WTC11 (cell line): Measurements from ENCODE around the gene ERC2.

Experiments used
- ATF2 ChIP-seq: sonication (generic); formaldehyde crosslinking; IDR thresholded peaks from 2 replicates; pipeline ENCODE4 v1.8.1; 2022; ENCODE audit warnings: low read depth, missing genetic modification reagents, borderline replicate concordance
- ATF6 ChIP-seq: sonication (generic); formaldehyde crosslinking; IDR thresholded peaks from 2 replicates; pipeline ENCODE4 v1.8.1; 2023; ENCODE audit warnings: mild to moderate bottlenecking, missing genetic modification reagents
- CREB1 ChIP-seq: sonication (generic); formaldehyde crosslinking; IDR thresholded peaks from 2 replicates; pipeline ENCODE4 v1.8.0; 2023; ENCODE audit warnings: mild to moderate bottlenecking, missing genetic modification reagents
- CTCF ChIP-seq: fragments of 200-600 bp; IDR thresholded peaks from 2 replicates; pipeline ENCODE4 v1.8.0; 2022; ENCODE audit warnings: antibody characterized with exemption
- ESRRA ChIP-seq: sonication (generic); formaldehyde crosslinking; IDR thresholded peaks from 2 replicates; pipeline ENCODE4 v1.8.1; 2022; ENCODE audit warnings: mild to moderate bottlenecking, missing genetic modification reagents, borderline replicate concordance
- JUN ChIP-seq: sonication (generic); formaldehyde crosslinking; IDR thresholded peaks from 2 replicates; pipeline ENCODE4 v1.8.0; 2023; ENCODE audit warnings: mild to moderate bottlenecking, missing genetic modification reagents
- RELA ChIP-seq: sonication (generic); formaldehyde crosslinking; IDR thresholded peaks from 2 replicates; pipeline ENCODE4 v1.8.1; 2022; ENCODE audit warnings: missing genetic modification reagents, mild to moderate bottlenecking, borderline replicate concordance
- ZNF263 ChIP-seq: sonication (generic); formaldehyde crosslinking; IDR thresholded peaks from 2 replicates; pipeline ENCODE4 v1.8.1; 2022; ENCODE audit warnings: low read depth, mild to moderate bottlenecking, moderate library complexity, missing genetic modification reagents
- TF ChIP-seq, protein P1 (sequence below): sonication (generic); formaldehyde crosslinking; IDR thresholded peaks from 2 replicates; pipeline ENCODE4 v1.8.0; 2022; ENCODE audit warnings: mild to moderate bottlenecking, missing genetic modification reagents
- TF ChIP-seq, protein P2 (sequence below): sonication (generic); formaldehyde crosslinking; IDR thresholded peaks from 2 replicates; pipeline ENCODE4 v1.8.1; 2023; ENCODE audit warnings: mild to moderate bottlenecking, missing genetic modification reagents, moderate library complexity
- TF ChIP-seq, protein P3 (sequence below): sonication (generic); formaldehyde crosslinking; IDR thresholded peaks from 2 replicates; pipeline ENCODE4 v1.8.0; 2022; ENCODE audit warnings: mild to moderate bottlenecking, missing genetic modification reagents

DNA sequence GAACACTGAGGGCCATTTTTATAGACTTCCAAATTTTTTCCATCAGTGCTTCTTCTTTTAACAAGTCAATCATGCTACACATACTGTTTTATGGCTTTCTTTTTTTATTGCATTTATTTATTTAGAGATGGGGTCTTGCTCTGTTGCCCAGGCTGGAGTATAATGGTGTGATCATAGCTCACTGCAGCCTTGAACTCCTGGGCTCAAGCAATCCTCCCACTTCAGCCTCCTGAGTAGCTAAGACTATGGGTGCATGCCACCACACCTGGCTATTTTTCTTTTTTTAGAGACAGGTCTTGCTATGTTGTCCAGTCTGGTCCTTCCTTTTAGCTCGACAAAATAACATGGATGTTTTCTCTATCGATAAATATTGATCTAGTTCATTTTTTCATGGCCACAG is 555.4 kb downstream of the ERC2 start:
- TF ChIP-seq, protein P1, sequence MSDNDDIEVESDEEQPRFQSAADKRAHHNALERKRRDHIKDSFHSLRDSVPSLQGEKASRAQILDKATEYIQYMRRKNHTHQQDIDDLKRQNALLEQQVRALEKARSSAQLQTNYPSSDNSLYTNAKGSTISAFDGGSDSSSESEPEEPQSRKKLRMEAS, result no peak
- no peak for TF ChIP-seq CTCF
- TF ChIP-seq, protein P2, sequence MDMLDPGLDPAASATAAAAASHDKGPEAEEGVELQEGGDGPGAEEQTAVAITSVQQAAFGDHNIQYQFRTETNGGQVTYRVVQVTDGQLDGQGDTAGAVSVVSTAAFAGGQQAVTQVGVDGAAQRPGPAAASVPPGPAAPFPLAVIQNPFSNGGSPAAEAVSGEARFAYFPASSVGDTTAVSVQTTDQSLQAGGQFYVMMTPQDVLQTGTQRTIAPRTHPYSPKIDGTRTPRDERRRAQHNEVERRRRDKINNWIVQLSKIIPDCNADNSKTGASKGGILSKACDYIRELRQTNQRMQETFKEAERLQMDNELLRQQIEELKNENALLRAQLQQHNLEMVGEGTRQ, result no peak
- no peak for TF ChIP-seq JUN (CRISPR knock-in tag)
- no peak for TF ChIP-seq ATF6 (CRISPR knock-in tag)
- TF ChIP-seq ATF2, result no peak
- TF ChIP-seq CREB1 (CRISPR knock-in tag), result no peak
- TF ChIP-seq, protein P3, sequence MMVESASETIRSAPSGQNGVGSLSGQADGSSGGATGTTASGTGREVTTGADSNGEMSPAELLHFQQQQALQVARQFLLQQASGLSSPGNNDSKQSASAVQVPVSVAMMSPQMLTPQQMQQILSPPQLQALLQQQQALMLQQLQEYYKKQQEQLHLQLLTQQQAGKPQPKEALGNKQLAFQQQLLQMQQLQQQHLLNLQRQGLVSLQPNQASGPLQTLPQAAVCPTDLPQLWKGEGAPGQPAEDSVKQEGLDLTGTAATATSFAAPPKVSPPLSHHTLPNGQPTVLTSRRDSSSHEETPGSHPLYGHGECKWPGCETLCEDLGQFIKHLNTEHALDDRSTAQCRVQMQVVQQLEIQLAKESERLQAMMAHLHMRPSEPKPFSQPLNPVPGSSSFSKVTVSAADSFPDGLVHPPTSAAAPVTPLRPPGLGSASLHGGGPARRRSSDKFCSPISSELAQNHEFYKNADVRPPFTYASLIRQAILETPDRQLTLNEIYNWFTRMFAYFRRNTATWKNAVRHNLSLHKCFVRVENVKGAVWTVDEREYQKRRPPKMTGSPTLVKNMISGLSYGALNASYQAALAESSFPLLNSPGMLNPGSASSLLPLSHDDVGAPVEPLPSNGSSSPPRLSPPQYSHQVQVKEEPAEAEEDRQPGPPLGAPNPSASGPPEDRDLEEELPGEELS (CRISPR knock-in tag), result no peak
- TF ChIP-seq RELA (CRISPR knock-in tag), result no peak
- no peak for TF ChIP-seq ZNF263 (CRISPR knock-in tag)
- no peak for TF ChIP-seq ESRRA (CRISPR knock-in tag)
